Panc1 (cell line): ENCODE results near the gene ROS1. TPM values are rescaled to one million over a fixed set of nuclear protein-coding genes. Genes with fewer than 3 reads are reported as not detected.

ENCODE experiments used
- ATAC-seq: fragments of 200-7000 bp; cut with Tn5 transposase; 2 replicates; pipeline ENCODE4 v1.9.1; 2020; ENCODE audit warnings: mild to moderate bottlenecking, moderate library complexity
- BruUV-seq: library from RNA; stranded (reverse); fragments of 400-500 nt; replicated peaks from 2 replicates; lab custom pipeline; 2021; lab: Mats Ljungman, UMichigan
- CTCF ChIA-PET: fragments of 300-600 bp; sonication (Branson Sonifier 250); formaldehyde crosslinking; loops from one replicate; lab custom pipeline; 2022; ENCODE audit warnings: antibody characterized with exemption; lab: Charles Lee
- POLR2A ChIA-PET: fragments of 300-600 bp; sonication (Branson Sonifier 250); formaldehyde crosslinking; loops from one replicate; lab custom pipeline; 2022; ENCODE audit warnings: antibody characterized with exemption; lab: Charles Lee
- DNase-seq: peaks from one replicate; pipeline ENCODE4 v3.0.0-alpha.2; 2010; ENCODE audit warnings: low read depth, low spot score
- H3K27ac ChIP-seq: 2 replicates; pipeline ENCODE4 v1.5.1; 2011; ENCODE audit warnings: mild to moderate bottlenecking, low read length, inconsistent platforms
- H3K27me3 ChIP-seq: fragments of 200-500 bp; sonication (Bioruptor generic); 2 replicates; pipeline ENCODE4 v1.6.0; 2014; ENCODE audit warnings: low read length, inconsistent platforms; ENCODE audit not compliant: control insufficient read depth, insufficient read depth
- H3K36me3 ChIP-seq: fragments of 200-500 bp; sonication (Bioruptor generic); 2 replicates; pipeline ENCODE4 v1.5.1; 2014; ENCODE audit warnings: inconsistent platforms, mild to moderate bottlenecking, low read length, moderate library complexity; ENCODE audit not compliant: control insufficient read depth, insufficient read depth
- H3K4me1 ChIP-seq: 2 replicates; pipeline ENCODE4 v1.5.1; 2011; ENCODE audit warnings: inconsistent platforms, mild to moderate bottlenecking, low read length, moderate library complexity; ENCODE audit not compliant: control insufficient read depth, insufficient read depth
- H3K4me3 ChIP-seq, 2 experiments: 2 replicates each; pipeline ENCODE4 v1.5.1; 2011 to 2012; ENCODE audit warnings: low read depth in 2 of 2, low read length in 2 of 2, mild to moderate bottlenecking in 2 of 2, inconsistent platforms in 1 of 2, moderate library complexity in 1 of 2
- H3K9me3 ChIP-seq: fragments of 200-500 bp; sonication (Bioruptor generic); 2 replicates; pipeline ENCODE4 v1.5.1; 2014; ENCODE audit warnings: low read depth, mild to moderate bottlenecking, inconsistent platforms, low read length, moderate library complexity; ENCODE audit not compliant: control insufficient read depth, insufficient read depth
- CTCF ChIP-seq: fragments of 450-650 bp; IDR thresholded peaks from 2 replicates; pipeline ENCODE4 v1.5.1; 2017; ENCODE audit warnings: mild to moderate bottlenecking
- POLR2AphosphoS5 ChIP-seq: IDR thresholded peaks from 2 replicates; pipeline ENCODE4 v1.6.1; 2012; ENCODE audit warnings: mild to moderate bottlenecking, low read depth, low read length, moderate library complexity
- SIN3A ChIP-seq: IDR thresholded peaks from 2 replicates; pipeline ENCODE4 v1.6.1; 2012; ENCODE audit warnings: low read depth, mild to moderate bottlenecking, low read length, moderate library complexity, borderline replicate concordance; ENCODE audit not compliant: insufficient read depth
- TCF7L2 ChIP-seq: IDR thresholded peaks from 2 replicates; pipeline ENCODE4 v1.6.1; 2011; ENCODE audit warnings: mild to moderate bottlenecking, low read depth, low read length, inconsistent platforms
- in situ Hi-C: cut with HindIII; loops from 2 replicates; pipeline ENCODE4 v1.10.0; 2016; ENCODE audit warnings: low sequenced_read_pairs, low pct_unique_long_range_greater_than_20kb
- intact Hi-C: fragments of 100-400 bp; cut with micrococcal nuclease; formaldehyde crosslinking; loops from one replicate; pipeline ENCODE4 v1.10.0; 2022; ENCODE audit not compliant: unreplicated experiment
- total RNA-seq: library from RNA; stranded (reverse); gene quantifications from one replicate; pipeline ENCODE4 v1.2.1, GENCODE V29; 2021; ENCODE audit not compliant: unreplicated experiment
- TF ChIP-seq, protein P1 (sequence below), 2 experiments: IDR thresholded peaks; 2 replicates each; pipeline ENCODE4 v1.6.1; 2011 to 2012; ENCODE audit warnings: low read depth in 2 of 2, control low read depth in 1 of 2, low read length in 1 of 2, mild to moderate bottlenecking in 1 of 2, moderate library complexity in 1 of 2; ENCODE audit not compliant: insufficient read depth in 1 of 2

The ROS1 gene
- total RNA-seq, 1 experiment from 2014 or later: 0.10 TPM

DNA sequence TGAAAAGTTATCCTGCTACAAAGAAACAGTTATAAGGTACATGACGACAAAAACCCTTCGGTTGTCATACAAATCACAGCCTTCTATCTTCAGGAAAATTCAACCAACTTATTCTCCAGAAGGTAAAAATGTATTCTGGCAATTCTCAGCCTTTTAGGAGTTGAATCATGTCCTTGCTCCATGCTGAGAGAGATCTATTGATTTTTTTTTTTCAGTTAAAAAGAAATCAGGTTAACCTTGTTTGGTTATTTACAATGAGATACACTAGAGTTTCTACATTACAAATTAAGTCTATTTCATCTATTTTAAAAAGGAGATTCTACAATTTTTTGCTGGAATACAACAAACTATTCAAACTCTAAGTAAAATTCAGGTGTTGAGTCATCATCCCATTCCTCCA, 45.4 kb downstream of the ROS1 start:
- ChIA-PET CTCF (no interaction called here), POLR2A (no interaction called here)
- in situ Hi-C loops (no loop called here), intact Hi-C loops (no loop called here)
- DNase-seq (no peak), ATAC-seq (no peak)
- Histone ChIP-seq H3K4me3 (no peak overlapping the region), H3K27ac (no peak overlapping the region), H3K9me3 (no peaks in the 10 kb centered on the region), H3K27me3 (peaks cover 6% of the 10 kb centered on the region; the same call in 1 of the 2 replicates), H3K36me3 (no peaks in the 10 kb centered on the region), H3K4me1 (no peaks in the 10 kb centered on the region)
- TF ChIP-seq POLR2AphosphoS5 (no peak), TCF7L2 (no peak), CTCF (no peak), SIN3A (no peak)
- TF ChIP-seq, protein P1, sequence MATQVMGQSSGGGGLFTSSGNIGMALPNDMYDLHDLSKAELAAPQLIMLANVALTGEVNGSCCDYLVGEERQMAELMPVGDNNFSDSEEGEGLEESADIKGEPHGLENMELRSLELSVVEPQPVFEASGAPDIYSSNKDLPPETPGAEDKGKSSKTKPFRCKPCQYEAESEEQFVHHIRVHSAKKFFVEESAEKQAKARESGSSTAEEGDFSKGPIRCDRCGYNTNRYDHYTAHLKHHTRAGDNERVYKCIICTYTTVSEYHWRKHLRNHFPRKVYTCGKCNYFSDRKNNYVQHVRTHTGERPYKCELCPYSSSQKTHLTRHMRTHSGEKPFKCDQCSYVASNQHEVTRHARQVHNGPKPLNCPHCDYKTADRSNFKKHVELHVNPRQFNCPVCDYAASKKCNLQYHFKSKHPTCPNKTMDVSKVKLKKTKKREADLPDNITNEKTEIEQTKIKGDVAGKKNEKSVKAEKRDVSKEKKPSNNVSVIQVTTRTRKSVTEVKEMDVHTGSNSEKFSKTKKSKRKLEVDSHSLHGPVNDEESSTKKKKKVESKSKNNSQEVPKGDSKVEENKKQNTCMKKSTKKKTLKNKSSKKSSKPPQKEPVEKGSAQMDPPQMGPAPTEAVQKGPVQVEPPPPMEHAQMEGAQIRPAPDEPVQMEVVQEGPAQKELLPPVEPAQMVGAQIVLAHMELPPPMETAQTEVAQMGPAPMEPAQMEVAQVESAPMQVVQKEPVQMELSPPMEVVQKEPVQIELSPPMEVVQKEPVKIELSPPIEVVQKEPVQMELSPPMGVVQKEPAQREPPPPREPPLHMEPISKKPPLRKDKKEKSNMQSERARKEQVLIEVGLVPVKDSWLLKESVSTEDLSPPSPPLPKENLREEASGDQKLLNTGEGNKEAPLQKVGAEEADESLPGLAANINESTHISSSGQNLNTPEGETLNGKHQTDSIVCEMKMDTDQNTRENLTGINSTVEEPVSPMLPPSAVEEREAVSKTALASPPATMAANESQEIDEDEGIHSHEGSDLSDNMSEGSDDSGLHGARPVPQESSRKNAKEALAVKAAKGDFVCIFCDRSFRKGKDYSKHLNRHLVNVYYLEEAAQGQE (IDR thresholded peaks at IDR 0.05; ENCODE audit: insufficient read depth in 1 of 2, low read depth in 2 of 2, low read length in 1 of 2): no peak
- no TSS peak for BruUV-seq

DNA sequence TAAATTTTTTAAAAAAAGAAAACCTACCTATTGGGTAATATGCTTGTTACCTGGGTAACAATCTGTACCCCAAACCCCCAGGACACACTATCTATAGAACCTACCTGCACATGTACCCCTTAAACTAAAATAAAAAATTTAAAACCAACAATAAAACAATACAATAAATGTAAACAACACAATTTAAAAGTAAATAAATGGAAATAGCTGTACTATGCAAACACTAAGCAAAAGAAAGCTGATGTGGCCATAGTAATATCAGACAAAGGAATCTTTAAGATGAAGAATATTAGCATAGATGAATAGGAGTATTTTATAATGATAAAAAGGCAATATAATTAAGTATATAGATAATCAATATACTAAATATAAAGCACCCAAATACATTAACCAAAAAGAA, 50.3 kb downstream of the ROS1 start:
- no peaks in the 10 kb centered on the region for H3K4me1 ChIP-seq
- no peaks in the 10 kb centered on the region for H3K9me3 ChIP-seq
- no peak for DNase-seq
- in situ Hi-C loops (no loop called here), intact Hi-C loops (no loop called here)
- CTCF ChIA-PET: no interaction called here
- H3K36me3 ChIP-seq: no peaks in the 10 kb centered on the region
- BruUV-seq: no TSS peak
- ATAC-seq: no peak
- no peak for TF ChIP-seq TCF7L2
- TF ChIP-seq CTCF: no peak
- TF ChIP-seq, protein P1 (IDR thresholded peaks at IDR 0.05; ENCODE audit: insufficient read depth in 1 of 2, low read depth in 2 of 2, low read length in 1 of 2): no peak
- TF ChIP-seq POLR2AphosphoS5: no peak
- TF ChIP-seq SIN3A: no peak
- POLR2A ChIA-PET: no interaction called here
- H3K27me3 ChIP-seq: no peaks in the 10 kb centered on the region; the same call in 1 of the 2 replicates
- no peak overlapping the region for H3K4me3 ChIP-seq
- H3K27ac ChIP-seq: no peak overlapping the region
